ENCODE data around the gene POLL.
"Not testable (repeated sequence)": the region's sequence is repeated elsewhere in the genome, so short reads cannot be mapped to it uniquely, and the experiment has no call there.

GRCh38 chr10:101593331-101593730 lies 5.3 kb upstream of the POLL start:
- not testable (repeated sequence) for TF ChIP-seq TCF4 (CRISPR knock-in tag; IDR thresholded peaks at IDR 0.05; ENCODE audit: borderline replicate concordance); ZNF565 (CRISPR knock-in tag; conservative IDR thresholded peaks at IDR 0.05; ENCODE audit: low read depth); PPARA (CRISPR knock-in tag; IDR thresholded peaks at IDR 0.05; ENCODE audit: borderline replicate concordance); PATZ1 (CRISPR knock-in tag; IDR thresholded peaks at IDR 0.05; ENCODE audit: borderline replicate concordance); ARNTL (CRISPR knock-in tag; IDR thresholded peaks at IDR 0.05; ENCODE audit: borderline replicate concordance, low read depth); GLIS3 (CRISPR knock-in tag; IDR thresholded peaks at IDR 0.05); ZNF8 (CRISPR knock-in tag; IDR thresholded peaks at IDR 0.05); RARB (CRISPR knock-in tag; IDR thresholded peaks at IDR 0.05); ZFP30 (CRISPR knock-in tag; IDR thresholded peaks at IDR 0.05); OSR1 (CRISPR knock-in tag; IDR thresholded peaks at IDR 0.05); ZNF70 (CRISPR knock-in tag; IDR thresholded peaks at IDR 0.05); BACH2 (CRISPR knock-in tag; IDR thresholded peaks at IDR 0.05; ENCODE audit: borderline replicate concordance); SNAI2 (CRISPR knock-in tag; IDR thresholded peaks at IDR 0.05)

Measured in SK-N-SH treated with all-trans-retinoic acid at 6 μM for 48 hours (cell line).